HepG2 (cell line): Measurements from ENCODE around the gene SEC14L2. TPM values are rescaled to one million over a fixed set of nuclear protein-coding genes. Genes with fewer than 3 reads are reported as not detected.

Experiments used
- ATAC-seq: fragments of 200-7000 bp; cut with Tn5 transposase; 3 replicates; pipeline ENCODE4 v1.9.1; 2020; ENCODE audit warnings: mild to moderate bottlenecking, moderate library complexity
- BruUV-seq: library from RNA; stranded (reverse); fragments of 400-500 nt; replicated peaks from 2 replicates; lab custom pipeline; 2021; lab: Mats Ljungman, UMichigan
- CTCF ChIA-PET: fragments of 300-600 bp; formaldehyde crosslinking; extraction: SDS; loops from one replicate; lab custom pipeline; 2021; ENCODE audit warnings: low total read pairs, inconsistent platforms, low intra/inter-chr PET ratio; lab: Yijun Ruan, JAX
- POLR2A ChIA-PET: fragments of 350-600 bp; sonication (Branson Sonifier 250); formaldehyde crosslinking; loops from one replicate; lab custom pipeline; 2020; ENCODE audit warnings: antibody characterized with exemption, inconsistent platforms; lab: Yijun Ruan, JAX
- DNase-seq: peaks from one replicate; pipeline ENCODE4 v3.0.0-alpha.2; 2015; ENCODE audit warnings: low spot score
- FAIRE-seq: peaks from 3 replicates; lab custom pipeline; 2011; peaks lifted over from hg19 to GRCh38; lab: Jason Lieb, UNC
- H2AFZ ChIP-seq: one replicate; pipeline ENCODE4 v1.6.1; 2011; ENCODE audit warnings: low read length, inconsistent platforms
- H3K27ac ChIP-seq: fragments of 300-600 bp; 3 replicates; pipeline ENCODE4 v1.8.0; 2011; ENCODE audit warnings: mixed run types, mild to moderate bottlenecking, mixed read lengths, low read length, inconsistent platforms; ENCODE audit not compliant: insufficient read depth; ENCODE audit errors: extremely low read length
- H3K27me3 ChIP-seq, 2 experiments: fragments of 200-600 bp in 1 of 2; 2 replicates in 1 of 2; 3 replicates in 1 of 2; pipeline versions ENCODE4 v1.6.0 to v1.8.0; 2011; ENCODE audit warnings: low read length in 2 of 2, mild to moderate bottlenecking in 2 of 2, moderate library complexity in 2 of 2, inconsistent platforms in 1 of 2; ENCODE audit not compliant: insufficient read depth in 2 of 2, control insufficient read depth in 1 of 2
- H3K36me3 ChIP-seq, 2 experiments: fragments of 200-600 bp in 1 of 2; replicated peaks in 1 of 2; 2 replicates in 1 of 2; 3 replicates in 1 of 2; pipeline versions ENCODE4 v1.5.1 to v1.8.0; 2011; ENCODE audit warnings: low read length in 2 of 2, inconsistent platforms in 1 of 2; ENCODE audit not compliant: insufficient read depth in 2 of 2, control insufficient read depth in 1 of 2
- H3K4me1 ChIP-seq: 2 replicates; pipeline ENCODE4 v1.5.1; 2012; ENCODE audit warnings: low read length, inconsistent platforms; ENCODE audit not compliant: insufficient read depth
- H3K4me2 ChIP-seq: 2 replicates; pipeline ENCODE4 v1.6.0; 2011; ENCODE audit warnings: low read depth, low read length, inconsistent platforms
- H3K4me3 ChIP-seq, 3 experiments: fragments of 200-600 bp in 1 of 3; sonication (generic), shearing (Covaris generic) in 1 of 3; replicated peaks in 1 of 3; 2 replicates each; pipeline ENCODE4 v1.5.1; 2011 to 2016; ENCODE audit warnings: low read length in 3 of 3, inconsistent platforms in 2 of 3, low read depth in 2 of 3, mild to moderate bottlenecking in 2 of 3, control low read depth in 1 of 3, mixed read lengths in 1 of 3; ENCODE audit not compliant: insufficient read depth in 1 of 3
- H3K79me2 ChIP-seq: one replicate; pipeline ENCODE4 v1.6.1; 2011; ENCODE audit warnings: low read length, inconsistent platforms; ENCODE audit not compliant: insufficient read depth
- H3K9ac ChIP-seq: 2 replicates; pipeline ENCODE4 v1.6.0; 2011; ENCODE audit warnings: mild to moderate bottlenecking, low read depth, low read length, inconsistent platforms; ENCODE audit not compliant: insufficient read depth
- H3K9me3 ChIP-seq: 2 replicates; pipeline ENCODE4 v1.5.1; 2012; ENCODE audit warnings: mild to moderate bottlenecking, low read length
- H4K20me1 ChIP-seq: 2 replicates; pipeline ENCODE4 v1.6.0; 2011; ENCODE audit warnings: inconsistent platforms, mild to moderate bottlenecking, low read length, moderate library complexity; ENCODE audit not compliant: insufficient read depth
- SP4 ChIP-seq: sonication (generic); formaldehyde crosslinking; IDR thresholded peaks from 2 replicates; pipeline ENCODE4 v1.8.1; 2023; ENCODE audit warnings: mild to moderate bottlenecking, missing genetic modification reagents
- THYN1 ChIP-seq: sonication (generic); formaldehyde crosslinking; IDR thresholded peaks from 2 replicates; pipeline ENCODE4 v1.8.1; 2023; ENCODE audit warnings: low read depth, mild to moderate bottlenecking, moderate library complexity, missing genetic modification reagents, borderline replicate concordance
- ZNF18 ChIP-seq: sonication (generic); formaldehyde crosslinking; IDR thresholded peaks from 2 replicates; pipeline ENCODE4 v1.8.0; 2022; ENCODE audit warnings: mild to moderate bottlenecking, missing genetic modification reagents; ENCODE audit not compliant: insufficient replicate concordance
- ZNF556 ChIP-seq: sonication (generic); formaldehyde crosslinking; IDR thresholded peaks from 2 replicates; pipeline ENCODE4 v1.4.0; 2020; ENCODE audit warnings: mild to moderate bottlenecking, missing genetic modification reagents, borderline replicate concordance
- ZNF619 ChIP-seq: sonication (generic); formaldehyde crosslinking; IDR thresholded peaks from 2 replicates; pipeline ENCODE4 v1.4.0; 2020; ENCODE audit warnings: mild to moderate bottlenecking, missing genetic modification reagents
- ZNF839 ChIP-seq: sonication (generic); formaldehyde crosslinking; IDR thresholded peaks from 2 replicates; pipeline ENCODE4 v1.4.0; 2020; ENCODE audit warnings: missing genetic modification reagents, mild to moderate bottlenecking, borderline replicate concordance
- WGBS: methylation state at CpG from one replicate; pipeline ENCODE4 v1.1.6; 2017; ENCODE audit warnings: low lambda C conversion rate; 5-methylcytosine and 5-hydroxymethylcytosine counted together
- in situ Hi-C: cut with HindIII; loops from 2 replicates; pipeline ENCODE4 v1.10.0; 2017; ENCODE audit warnings: low pct_unique_long_range_greater_than_20kb; ENCODE audit not compliant: extremely low pct_ligation_motif_present
- intact Hi-C: fragments of 100-400 bp; cut with micrococcal nuclease; formaldehyde crosslinking; loops from one replicate; pipeline ENCODE4 v1.10.0; 2022; ENCODE audit not compliant: unreplicated experiment
- polyA plus RNA-seq, 8 experiments: library from polyadenylated mRNA; depleted of rRNA in 3 of 8; stranded (reverse) in 7 of 8; unstranded in 1 of 8; fragments of >200 nt; fragmentation: Illumina TruSeq in 4 of 8; extraction: Trizol in 4 of 8; gene quantifications; 2 replicates each; pipeline versions ENCODE4 v1.2.1 to v1.2.3, GENCODE V29; 2011 to 2016; ENCODE audit warnings: low read depth in 4 of 8, missing spikeins in 1 of 8, mixed read lengths in 1 of 8; ENCODE audit not compliant: insufficient read depth in 1 of 8
- total RNA-seq, 5 experiments: library from RNA; depleted of rRNA; stranded (reverse); fragments of >200 nt; fragmentation: Illumina TruSeq; extraction: Trizol; gene quantifications; 2 replicates each; pipeline ENCODE4 v1.2.3, GENCODE V29; 2016; ENCODE audit warnings: low read depth in 1 of 5
- TF ChIP-seq, protein P1 (sequence below): sonication (generic); formaldehyde crosslinking; IDR thresholded peaks from 2 replicates; pipeline ENCODE4 v1.5.1; 2020; ENCODE audit warnings: mild to moderate bottlenecking, missing genetic modification reagents

The SEC14L2 gene
- total and polyA plus RNA-seq, 2 of the 13 experiments (the other 11 are each of a cell fraction or from before 2014, with no cell fraction given), result 4.1 to 5.1 TPM

- no peak for TF ChIP-seq ZNF18 (CRISPR knock-in tag)
- TF ChIP-seq, protein P1, sequence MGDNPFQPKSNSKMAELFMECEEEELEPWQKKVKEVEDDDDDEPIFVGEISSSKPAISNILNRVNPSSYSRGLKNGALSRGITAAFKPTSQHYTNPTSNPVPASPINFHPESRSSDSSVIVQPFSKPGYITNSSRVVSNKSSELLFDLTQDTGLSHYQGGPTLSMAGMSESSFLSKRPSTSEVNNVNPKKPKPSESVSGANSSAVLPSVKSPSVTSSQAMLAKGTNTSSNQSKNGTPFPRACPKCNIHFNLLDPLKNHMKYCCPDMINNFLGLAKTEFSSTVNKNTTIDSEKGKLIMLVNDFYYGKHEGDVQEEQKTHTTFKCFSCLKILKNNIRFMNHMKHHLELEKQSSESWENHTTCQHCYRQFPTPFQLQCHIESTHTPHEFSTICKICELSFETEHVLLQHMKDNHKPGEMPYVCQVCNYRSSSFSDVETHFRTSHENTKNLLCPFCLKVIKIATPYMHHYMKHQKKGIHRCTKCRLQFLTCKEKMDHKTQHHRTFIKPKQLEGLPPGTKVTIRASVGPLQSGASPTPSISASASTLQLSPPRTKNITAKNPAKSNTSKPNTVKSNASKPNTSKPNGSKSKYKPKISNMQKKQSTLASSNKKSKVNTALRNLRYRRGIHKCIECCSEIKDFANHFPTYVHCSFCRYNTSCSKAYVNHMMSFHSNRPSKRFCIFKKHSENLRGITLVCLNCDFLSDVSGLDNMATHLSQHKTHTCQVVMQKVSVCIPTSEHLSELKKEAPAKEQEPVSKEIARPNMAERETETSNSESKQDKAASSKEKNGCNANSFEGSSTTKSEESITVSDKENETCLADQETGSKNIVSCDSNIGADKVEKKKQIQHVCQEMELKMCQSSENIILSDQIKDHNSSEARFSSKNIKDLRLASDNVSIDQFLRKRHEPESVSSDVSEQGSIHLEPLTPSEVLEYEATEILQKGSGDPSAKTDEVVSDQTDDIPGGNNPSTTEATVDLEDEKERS (CRISPR knock-in tag), result no peak
These were observed 17.1 kb downstream of the SEC14L2 start (continued) for GRCh38 chr22:30413745-30414524.

DNA sequence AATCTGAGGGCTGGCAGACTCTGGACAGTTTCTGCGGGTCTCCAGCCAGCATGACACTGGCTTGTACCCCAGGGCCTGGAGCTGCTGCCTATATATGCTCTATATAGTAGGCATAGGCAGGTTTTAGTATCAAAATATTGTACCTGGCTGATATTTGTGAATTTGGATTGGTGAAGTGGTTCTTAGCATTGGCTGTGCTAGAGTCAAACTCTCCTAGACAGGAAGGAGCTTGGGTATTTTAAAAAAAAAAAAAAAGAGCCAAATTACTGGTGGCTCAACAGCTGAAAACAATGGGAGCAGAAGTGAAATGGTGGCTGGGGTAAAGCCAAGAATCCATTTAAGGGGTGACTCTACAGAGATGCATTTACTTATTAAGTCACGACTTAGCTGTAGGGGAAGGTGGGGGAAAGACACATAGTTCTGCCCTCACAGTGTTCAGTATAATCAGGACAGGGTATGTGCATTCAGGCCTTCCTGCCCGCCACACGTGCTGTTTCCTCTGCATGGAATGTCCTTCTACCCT, 17.8 kb downstream of the SEC14L2 start:
- ATAC-seq, result no peak
- no peak overlapping the region for H2AFZ ChIP-seq
- H3K9me3 ChIP-seq, result no peaks in the 10 kb centered on the region
- H3K27me3 ChIP-seq, result no peaks in the 10 kb centered on the region
- H3K27ac ChIP-seq, result no peak overlapping the region
- no peaks in the 10 kb centered on the region for H4K20me1 ChIP-seq
- 97% methylated on average over 4 of the region's 4 CpGs for WGBS
- H3K79me2 ChIP-seq, result peaks cover 2% of the 10 kb centered on the region
- H3K36me3 ChIP-seq, result peaks cover 8 to 43% of the 10 kb centered on the region in 2 experiments
- intact Hi-C loops, result no loop called here
- BruUV-seq, result no TSS peak
- H3K9ac ChIP-seq, result no peak overlapping the region
- POLR2A ChIA-PET, result interaction anchor here (2.3 to 8.5 kb wide), 2 partner anchors 8 to 11 kb away, joined by 5 to 42 read pairs; partner anchors contain the start of gene MTFP1
- no peak for DNase-seq
- H3K4me3 ChIP-seq, result no peak overlapping the region
- no peak for TF ChIP-seq SP4
- no peak for TF ChIP-seq ZNF839
- TF ChIP-seq ZNF556 (CRISPR knock-in tag), result no peak
- no peak for TF ChIP-seq ZNF619 (CRISPR knock-in tag)
- no peak for TF ChIP-seq THYN1
- in situ Hi-C loops, result no loop called here
- no peak overlapping the region for H3K4me2 ChIP-seq
- peaks cover 43% of the 10 kb centered on the region for H3K4me1 ChIP-seq
- FAIRE-seq, result no peak
- CTCF ChIA-PET, result no interaction called here
